Fibroblast of pulmonary artery (primary cell): ENCODE results near the gene UNC13D.
"Not testable (repeated sequence)": the region's sequence is repeated elsewhere in the genome, so short reads cannot be mapped to it uniquely, and the experiment has no call there.

Source experiments
- DNase-seq: peaks from one replicate; pipeline ENCODE4 v3.0.0-alpha.2; 2010; ENCODE audit warnings: low read depth
- H3K4me3 ChIP-seq: replicated peaks from 2 replicates; pipeline ENCODE4 v1.5.1; 2011; ENCODE audit warnings: low read depth, mild to moderate bottlenecking, control low read depth, low read length, moderate library complexity
- TF ChIP-seq, protein P1 (sequence below): IDR thresholded peaks from 2 replicates; pipeline ENCODE4 v1.5.1; 2011; ENCODE audit warnings: mild to moderate bottlenecking, control low read depth, low read length, inconsistent platforms; ENCODE audit errors: missing control alignments

UNC13D gene

DNA sequence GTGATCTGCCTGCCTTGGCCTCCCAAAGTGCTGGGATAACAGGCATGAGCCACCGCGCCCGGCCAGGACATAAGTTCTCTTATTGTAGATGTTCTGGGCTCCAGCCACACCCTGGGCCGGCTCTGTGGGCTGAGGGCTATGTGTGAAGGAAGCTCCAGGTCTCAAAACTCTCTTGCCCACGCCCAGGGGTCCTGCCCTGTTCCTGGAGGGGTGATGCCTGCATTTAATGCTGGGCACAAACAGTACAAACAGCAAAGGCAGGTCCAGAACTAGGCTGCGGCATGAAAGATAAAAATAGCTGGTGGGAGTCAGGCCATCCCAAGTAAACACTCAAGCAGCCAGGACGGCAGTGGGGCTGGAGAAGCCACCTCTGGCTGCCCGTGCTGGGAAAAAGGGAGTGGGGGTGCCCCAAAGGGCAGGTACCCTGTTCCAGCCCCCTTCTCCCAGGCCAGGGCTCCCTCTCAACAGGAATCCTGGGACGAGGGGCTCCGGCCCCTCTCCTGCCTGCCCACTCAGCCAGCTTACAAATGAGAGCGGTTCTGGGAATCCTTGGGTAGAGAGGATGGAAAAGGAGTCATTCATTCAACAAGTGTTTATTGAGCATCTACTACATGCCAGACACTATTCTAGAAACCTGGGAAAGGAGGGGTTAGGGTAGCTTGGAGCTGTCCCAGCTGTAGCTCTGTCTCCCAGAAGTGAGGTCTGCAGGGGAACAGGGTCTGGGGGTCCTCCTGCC lies 29.6 kb upstream of the UNC13D start:
- TF ChIP-seq, protein P1, sequence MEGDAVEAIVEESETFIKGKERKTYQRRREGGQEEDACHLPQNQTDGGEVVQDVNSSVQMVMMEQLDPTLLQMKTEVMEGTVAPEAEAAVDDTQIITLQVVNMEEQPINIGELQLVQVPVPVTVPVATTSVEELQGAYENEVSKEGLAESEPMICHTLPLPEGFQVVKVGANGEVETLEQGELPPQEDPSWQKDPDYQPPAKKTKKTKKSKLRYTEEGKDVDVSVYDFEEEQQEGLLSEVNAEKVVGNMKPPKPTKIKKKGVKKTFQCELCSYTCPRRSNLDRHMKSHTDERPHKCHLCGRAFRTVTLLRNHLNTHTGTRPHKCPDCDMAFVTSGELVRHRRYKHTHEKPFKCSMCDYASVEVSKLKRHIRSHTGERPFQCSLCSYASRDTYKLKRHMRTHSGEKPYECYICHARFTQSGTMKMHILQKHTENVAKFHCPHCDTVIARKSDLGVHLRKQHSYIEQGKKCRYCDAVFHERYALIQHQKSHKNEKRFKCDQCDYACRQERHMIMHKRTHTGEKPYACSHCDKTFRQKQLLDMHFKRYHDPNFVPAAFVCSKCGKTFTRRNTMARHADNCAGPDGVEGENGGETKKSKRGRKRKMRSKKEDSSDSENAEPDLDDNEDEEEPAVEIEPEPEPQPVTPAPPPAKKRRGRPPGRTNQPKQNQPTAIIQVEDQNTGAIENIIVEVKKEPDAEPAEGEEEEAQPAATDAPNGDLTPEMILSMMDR: no peak
- H3K4me3 ChIP-seq: no peak overlapping the region
- DNase-seq: no peak

DNA sequence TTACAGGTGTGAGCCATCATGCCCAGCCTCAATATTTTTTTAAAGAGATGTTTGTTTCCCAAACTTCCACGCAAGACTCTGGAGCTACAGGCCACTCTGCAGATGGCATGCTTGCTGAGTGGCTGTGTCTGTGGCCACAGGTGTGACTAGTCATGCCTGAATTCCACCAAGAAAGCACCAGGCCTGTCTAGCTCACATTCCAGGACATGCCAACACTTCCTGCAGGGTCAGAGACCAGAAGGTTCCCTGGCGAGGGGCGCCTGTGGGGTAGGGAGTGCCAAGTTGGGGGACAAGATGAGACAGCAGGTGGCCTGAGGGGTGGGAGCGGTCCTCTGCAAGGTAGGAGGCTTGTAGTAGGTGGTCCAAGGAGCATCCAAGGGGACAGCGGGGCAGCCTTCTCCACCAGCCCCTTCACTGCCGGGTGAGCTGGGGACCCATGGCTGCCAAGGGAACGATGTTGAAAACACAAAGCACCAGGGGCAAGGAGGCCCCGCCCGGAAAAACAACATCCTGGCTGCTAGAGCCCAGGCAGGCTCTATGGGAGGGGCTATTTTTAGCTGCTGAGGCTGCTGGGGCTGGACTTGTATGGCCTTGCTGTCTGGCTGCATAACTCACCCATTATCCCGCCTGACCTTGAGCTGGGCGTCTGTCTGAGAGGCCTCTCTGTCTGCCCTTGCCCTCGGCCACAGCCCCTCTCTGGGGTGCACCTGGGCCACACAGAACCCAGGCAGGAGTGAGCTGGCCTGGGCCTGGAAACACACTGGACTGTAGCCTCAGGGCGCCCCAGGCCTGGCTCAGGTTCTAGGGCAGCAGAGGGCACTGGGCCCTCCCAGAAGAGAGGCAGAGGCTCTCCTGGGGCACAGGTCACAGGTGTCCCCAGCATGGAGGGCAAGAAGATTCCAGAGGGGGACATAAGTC lies 28.5 kb upstream of the UNC13D start:
- H3K4me3 ChIP-seq: no peak overlapping the region
- peak; percentile 89 for DNase-seq
- TF ChIP-seq, protein P1: no peak

DNA sequence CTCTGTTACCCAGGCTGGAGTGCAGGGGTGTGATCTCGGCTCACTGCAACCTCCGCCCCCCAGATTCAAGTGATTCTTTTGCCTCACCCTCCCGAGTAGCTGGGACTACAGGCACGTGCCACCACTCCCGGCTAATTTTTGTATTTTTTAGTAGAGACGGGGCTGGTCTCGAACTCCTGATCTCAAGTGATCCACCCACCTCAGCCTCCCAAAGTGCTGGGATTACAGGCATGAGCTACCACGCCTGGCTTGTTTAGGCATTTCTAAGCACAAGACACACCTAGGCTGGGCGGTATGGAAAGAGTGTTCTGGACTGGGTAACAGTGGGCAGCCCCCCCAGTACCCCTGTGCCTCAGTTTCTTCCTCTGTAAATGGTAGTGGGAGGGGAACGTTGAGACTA lies 26.0 kb upstream of the UNC13D start:
- H3K4me3 ChIP-seq, DNase-seq: not testable (repeated sequence)

DNA sequence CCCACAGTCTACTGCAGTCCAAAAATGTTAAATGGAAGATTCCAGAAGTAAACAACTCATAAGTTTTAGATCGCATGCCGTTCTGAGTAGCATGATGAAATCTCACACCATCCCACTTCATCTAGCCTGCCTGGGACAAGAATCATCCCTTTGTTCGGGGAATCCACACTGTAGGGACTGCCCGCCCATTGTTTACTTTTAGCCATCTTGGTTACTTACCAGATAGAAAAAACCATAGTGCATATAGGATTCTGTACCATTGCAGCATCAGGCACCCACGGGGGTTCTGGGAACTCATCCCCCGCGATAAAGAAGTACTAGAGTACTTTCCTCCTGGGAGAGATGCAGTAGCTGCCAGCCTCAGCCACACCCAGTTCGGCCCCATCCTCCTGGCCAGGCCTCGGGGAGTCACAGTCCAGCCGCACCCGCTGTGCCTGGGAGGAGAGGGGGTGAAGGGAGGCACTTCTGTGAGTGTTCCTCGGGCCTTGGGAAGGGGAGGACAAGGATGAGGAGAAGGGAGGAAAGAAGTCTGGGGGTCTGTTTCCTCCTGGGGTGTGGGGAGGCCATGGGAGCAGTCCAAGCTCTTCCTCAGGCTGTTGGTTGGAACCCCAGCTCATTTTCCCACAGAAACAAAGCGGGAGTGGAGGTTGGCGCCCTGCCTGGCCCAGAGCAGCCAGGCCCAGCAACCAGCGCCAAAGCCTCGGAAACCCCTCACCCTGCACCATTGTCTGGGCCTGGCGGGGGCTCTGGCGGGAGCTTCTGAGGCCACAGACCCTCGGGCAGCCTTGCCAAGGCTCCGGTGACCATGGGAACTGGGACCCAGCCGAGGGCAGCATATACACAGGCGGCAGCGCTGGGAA lies 25.3 kb upstream of the UNC13D start:
- peak; percentile 79 for DNase-seq

DNA sequence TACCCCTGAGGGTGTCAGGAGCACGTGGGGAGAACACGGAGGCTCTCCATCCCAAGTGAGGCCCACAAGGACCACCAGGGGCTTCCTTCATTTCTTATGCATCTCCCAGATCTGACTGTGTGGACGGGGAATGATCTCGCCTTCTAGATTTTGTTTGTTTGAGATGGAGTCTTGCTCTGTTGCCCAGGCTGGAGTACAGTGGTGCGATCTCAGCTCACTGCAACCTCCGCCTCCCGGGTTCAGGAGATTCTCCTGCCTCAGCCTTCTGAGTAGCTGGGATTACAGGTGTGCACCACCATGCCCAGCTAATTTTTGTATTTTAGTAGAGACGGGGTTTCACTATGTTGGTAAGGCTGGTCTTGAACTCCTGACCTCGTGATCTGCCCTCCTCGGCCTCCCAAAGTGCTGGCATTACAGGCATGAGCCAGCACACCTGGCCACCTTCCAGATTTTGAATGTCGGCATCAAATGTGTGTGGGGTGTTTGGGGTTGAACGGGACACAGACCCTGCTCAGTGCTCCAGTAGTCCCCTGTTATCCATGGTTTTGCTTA lies 24.6 kb upstream of the UNC13D start:
- not testable (repeated sequence) for DNase-seq, H3K4me3 ChIP-seq

More for the DNA sequence above, 25.3 kb upstream of the UNC13D start:
- peak overlapping the region; percentile 3 for H3K4me3 ChIP-seq
- TF ChIP-seq, protein P1: no peak

DNA sequence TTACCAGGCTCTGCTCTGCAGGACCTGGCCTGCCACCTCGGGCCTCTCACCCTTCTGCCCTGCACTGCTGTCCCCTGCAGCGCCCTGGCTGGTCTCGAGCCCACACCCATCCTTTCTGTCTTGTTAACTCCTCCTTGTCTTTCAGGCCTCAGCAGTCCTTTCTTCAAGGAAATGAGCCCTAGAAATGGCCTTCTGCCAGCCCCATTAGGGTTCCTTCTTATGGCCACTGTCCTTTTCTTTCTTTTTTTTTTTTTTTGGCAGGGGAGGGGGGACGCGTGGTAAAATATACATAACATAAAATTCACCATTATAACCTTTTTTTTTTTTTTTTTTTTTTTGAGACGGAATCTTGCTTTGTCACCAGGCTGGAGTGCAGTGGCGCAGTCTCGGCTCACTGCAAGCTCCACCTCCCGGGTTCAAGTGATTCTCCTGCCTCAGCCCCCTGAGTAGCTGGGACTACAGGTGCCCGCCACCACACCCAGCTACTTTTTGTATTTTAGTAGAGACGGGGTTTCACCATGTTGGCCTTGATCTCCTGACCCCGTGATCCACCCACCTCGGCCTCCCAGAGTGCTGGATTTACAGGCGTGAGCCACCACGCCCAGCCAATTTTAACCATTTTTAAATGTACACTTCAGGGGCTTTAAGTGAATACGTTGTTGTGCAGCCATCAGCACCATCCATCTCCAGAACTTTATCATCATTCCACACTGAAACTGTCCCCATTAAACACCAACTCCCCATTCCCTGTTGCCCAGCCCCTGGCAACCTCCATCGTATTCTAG lies 21.4 kb upstream of the UNC13D start:
- DNase-seq, H3K4me3 ChIP-seq: not testable (repeated sequence)

DNA sequence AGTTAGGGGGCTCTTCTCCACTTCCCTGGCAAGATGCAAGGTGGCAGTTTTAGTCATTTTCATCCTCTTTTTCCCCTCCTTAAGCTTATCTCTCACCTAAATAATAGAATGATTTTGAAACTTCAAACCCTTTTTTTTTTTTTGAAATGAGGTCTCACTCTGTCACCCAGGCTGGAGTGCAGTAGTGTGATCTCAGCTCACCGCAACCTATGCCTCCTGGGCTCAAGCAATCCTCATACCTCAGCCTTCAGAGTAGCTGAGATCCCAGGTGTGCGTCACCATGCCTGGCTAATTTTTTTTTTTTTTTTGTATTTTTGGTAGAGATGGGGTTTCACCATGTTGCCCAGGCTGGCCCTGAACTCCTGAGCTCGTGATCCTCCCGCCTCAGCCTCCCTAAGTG lies 20.7 kb upstream of the UNC13D start:
- DNase-seq: not testable (repeated sequence)

DNA sequence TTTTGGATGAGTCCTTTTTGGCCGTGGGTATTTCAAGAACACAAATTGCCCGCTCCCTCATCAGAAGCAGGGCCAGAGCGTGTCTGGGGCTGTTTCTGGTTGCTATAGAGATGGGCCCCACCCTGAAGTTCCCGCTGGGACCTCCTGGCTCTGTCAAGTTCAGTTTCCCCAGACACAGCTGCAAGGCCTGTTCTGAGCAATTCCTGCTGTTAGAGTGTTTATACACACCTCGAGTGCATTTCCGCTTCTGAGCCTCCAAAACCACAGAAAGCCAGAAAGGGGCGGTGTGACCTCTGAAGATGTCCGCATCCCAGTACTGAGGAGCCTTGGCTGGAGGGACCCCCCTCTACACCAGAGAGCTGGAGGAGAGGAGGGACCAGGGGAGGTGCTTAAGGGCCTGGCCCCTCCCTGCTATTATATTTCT lies 20.3 kb upstream of the UNC13D start:
- no peak overlapping the region for H3K4me3 ChIP-seq
- TF ChIP-seq, protein P1: no peak
- DNase-seq: peak; percentile 86

More for the DNA sequence above, 20.7 kb upstream of the UNC13D start:
- not testable (repeated sequence) for H3K4me3 ChIP-seq
